ENCODE measurements around the gene CLASP1.
"Not testable (repeated sequence)": the region's sequence is repeated elsewhere in the genome, so short reads cannot be mapped to it uniquely, and the experiment has no call there.

CLASP1 gene

GRCh38 chr2:121309801-121310200 lies 339.5 kb downstream of the CLASP1 start:
- DNase-seq, result no peak

- no peak for DNase-seq
Observed at GRCh38 chr2:121309323-121309722, 339.9 kb downstream of the CLASP1 start.

GRCh38 chr2:121307048-121307447 lies 342.2 kb downstream of the CLASP1 start:
- no peak for DNase-seq

GRCh38 chr2:121304941-121305340 lies 344.3 kb downstream of the CLASP1 start:
- no peak for DNase-seq

GRCh38 chr2:121303531-121304263 lies 345.6 kb downstream of the CLASP1 start:
- DNase-seq, result no peak

GRCh38 chr2:121301190-121301589 lies 348.1 kb downstream of the CLASP1 start:
- not testable (repeated sequence) for DNase-seq

- DNase-seq, result no peak
Observed at GRCh38 chr2:121298476-121298875, 350.8 kb downstream of the CLASP1 start.

GRCh38 chr2:121297866-121298265 lies 351.4 kb downstream of the CLASP1 start:
- DNase-seq, result not testable (repeated sequence)

GRCh38 chr2:121297217-121297830 lies 351.9 kb downstream of the CLASP1 start:
- peak; percentile 19 for DNase-seq

- DNase-seq, result no peak
Observed at GRCh38 chr2:121295911-121296650, 353.2 kb downstream of the CLASP1 start.

- no peak for DNase-seq
Observed at GRCh38 chr2:121294881-121295840, 354.1 kb downstream of the CLASP1 start.

GRCh38 chr2:121293450-121294325 lies 355.6 kb downstream of the CLASP1 start:
- DNase-seq, result no peak

- DNase-seq, result no peak
Observed at GRCh38 chr2:121291251-121291580, 358.0 kb downstream of the CLASP1 start.

GRCh38 chr2:121289271-121289670 lies 360.0 kb downstream of the CLASP1 start:
- no peak for DNase-seq

- DNase-seq, result no peak
Observed at GRCh38 chr2:121288454-121289231, 360.6 kb downstream of the CLASP1 start.

GRCh38 chr2:121287956-121288355 lies 361.3 kb downstream of the CLASP1 start:
- DNase-seq, result no peak

Measured in fibroblast of skin of back (primary cell).